Liver (tissue), 9 donors: ENCODE measurements around the gene TPBGL. TPM values are rescaled to one million over a fixed set of nuclear protein-coding genes. Genes with fewer than 3 reads are reported as not detected.
A peak's percentile ranks its signal among the peaks of the same experiment; 100 is the strongest.

Experiments
- DNase-seq: peaks from one replicate; pipeline ENCODE4 v3.0.0-alpha.2; 2017; ENCODE audit warnings: low spot score
- H3K27ac ChIP-seq, 2 donors: one replicate each; pipeline ENCODE4 v1.7.0; 2013; ENCODE audit warnings: inconsistent platforms in 2 of 2, low read length in 2 of 2, control low read depth in 1 of 2, low read depth in 1 of 2, mild to moderate bottlenecking in 1 of 2
- H3K27me3 ChIP-seq, 4 donors: one replicate each; pipeline versions ENCODE4 v1.6.1 to v1.7.0; 2013; ENCODE audit warnings: low read length in 3 of 4, inconsistent platforms in 1 of 4, mild to moderate bottlenecking in 1 of 4, moderate library complexity in 1 of 4; ENCODE audit not compliant: control insufficient read depth in 4 of 4, insufficient read depth in 4 of 4
- H3K36me3 ChIP-seq, 4 donors: one replicate each; pipeline versions ENCODE4 v1.6.1 to v1.7.0; 2013; ENCODE audit warnings: low read length in 3 of 4, mild to moderate bottlenecking in 3 of 4, low read depth in 1 of 4, moderate library complexity in 1 of 4; ENCODE audit not compliant: control insufficient read depth in 4 of 4, insufficient read depth in 3 of 4
- H3K4me1 ChIP-seq, 4 donors: one replicate each; pipeline versions ENCODE4 v1.6.1 to v1.7.0; 2013; ENCODE audit warnings: low read length in 3 of 4, mild to moderate bottlenecking in 3 of 4, moderate library complexity in 1 of 4; ENCODE audit not compliant: control insufficient read depth in 4 of 4, insufficient read depth in 4 of 4
- H3K4me3 ChIP-seq, 3 donors: one replicate each; pipeline versions ENCODE4 v1.6.1 to v1.7.0; 2013; ENCODE audit warnings: low read length in 3 of 3, control low read depth in 1 of 3, low read depth in 1 of 3, mild to moderate bottlenecking in 1 of 3
- H3K9ac ChIP-seq, 2 donors: one replicate each; pipeline ENCODE4 v1.7.0; 2013; ENCODE audit warnings: low read length in 2 of 2, mild to moderate bottlenecking in 2 of 2, moderate library complexity in 2 of 2, control low read depth in 1 of 2, low read depth in 1 of 2
- H3K9me3 ChIP-seq, 4 donors: one replicate each; pipeline versions ENCODE4 v1.6.1 to v1.7.0; 2013; ENCODE audit warnings: low read length in 3 of 4; ENCODE audit not compliant: control insufficient read depth in 4 of 4
- FOXA2 ChIP-seq: IDR thresholded peaks from 2 replicates; pipeline ENCODE4 v1.6.1; 2016; ENCODE audit warnings: antibody characterized with exemption
- HNF4G ChIP-seq: IDR thresholded peaks from 2 replicates; pipeline ENCODE4 v1.6.1; 2016; ENCODE audit warnings: antibody characterized with exemption
- NR2F2 ChIP-seq: IDR thresholded peaks from 2 replicates; pipeline ENCODE4 v1.6.1; 2016; ENCODE audit warnings: antibody characterized with exemption
- RXRA ChIP-seq, 2 donors: IDR thresholded peaks; 2 replicates each; pipeline ENCODE4 v1.6.1; 2017 to 2018; ENCODE audit warnings: antibody characterized with exemption in 2 of 2, mild to moderate bottlenecking in 1 of 2
- SP1 ChIP-seq: IDR thresholded peaks from 2 replicates; pipeline ENCODE4 v1.6.1; 2018; ENCODE audit warnings: antibody characterized with exemption, mild to moderate bottlenecking
- WGBS: extraction: QIAGEN DNeasy Blood & Tissue Kit; methylation state at CpG from one replicate; pipeline ENCODE4 v1.1.7; 2013; 5-methylcytosine and 5-hydroxymethylcytosine counted together
- polyA plus RNA-seq, 2 donors: library from polyadenylated mRNA; stranded (reverse) in 1 of 2; unstranded in 1 of 2; fragments of 200-250 nt in 1 of 2; fragments of >200 nt in 1 of 2; fragmentation: Nextera tagmentation in 1 of 2; extraction: Ambion mirVana in 1 of 2; gene quantifications; one replicate each; pipeline versions ENCODE4 v1.2.1 to v1.2.3, GENCODE V29; 2013 to 2015
- total RNA-seq, 2 donors: library from RNA; depleted of rRNA; stranded (reverse); fragments of >200 nt; gene quantifications; one replicate each; pipeline ENCODE4 v1.2.3, GENCODE V29; 2014
- TF ChIP-seq, protein P1 (sequence below): IDR thresholded peaks from 2 replicates; pipeline ENCODE4 v1.6.1; 2016; ENCODE audit warnings: antibody characterized with exemption
- TF ChIP-seq, protein P2 (sequence below): IDR thresholded peaks from 2 replicates; pipeline ENCODE4 v1.6.1; 2016; ENCODE audit warnings: antibody characterized with exemption, mild to moderate bottlenecking
- donor health status: healthy.
- donor health status: healthy.
- donor health status: healthy.
- donor health status: healthy.
- donor health status: healthy.

TPBGL gene
- total and polyA plus RNA-seq, 4 donors: 0.05 TPM; not detected in 3

DNA sequence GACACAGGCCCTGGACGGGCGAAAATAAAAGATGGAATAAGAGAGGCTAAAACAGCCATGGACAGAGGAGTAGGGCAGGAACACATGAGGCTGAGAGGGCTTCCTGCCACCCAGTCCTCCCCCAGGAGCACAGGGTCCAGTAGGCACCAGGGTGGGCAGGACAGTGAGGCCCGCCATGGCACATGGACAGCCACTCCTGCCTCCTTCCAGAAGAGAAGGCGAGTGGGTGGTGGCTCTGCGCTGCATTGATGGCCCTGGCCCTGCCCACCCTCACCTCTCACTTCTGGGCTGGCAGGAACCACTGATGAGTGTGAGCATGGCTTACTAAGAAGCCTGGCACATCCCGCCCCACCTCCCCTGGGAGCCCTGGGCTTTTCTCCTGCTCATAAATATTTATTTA is 51.2 kb downstream of the TPBGL start (continued):
- TF ChIP-seq SP1: no peak
- TF ChIP-seq FOXA2: no peak
- TF ChIP-seq, protein P1, sequence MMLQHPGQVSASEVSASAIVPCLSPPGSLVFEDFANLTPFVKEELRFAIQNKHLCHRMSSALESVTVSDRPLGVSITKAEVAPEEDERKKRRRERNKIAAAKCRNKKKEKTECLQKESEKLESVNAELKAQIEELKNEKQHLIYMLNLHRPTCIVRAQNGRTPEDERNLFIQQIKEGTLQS: no peak
- no peak for TF ChIP-seq HNF4G
- TF ChIP-seq RXRA (IDR thresholded peaks at IDR 0.05): no peak

DNA sequence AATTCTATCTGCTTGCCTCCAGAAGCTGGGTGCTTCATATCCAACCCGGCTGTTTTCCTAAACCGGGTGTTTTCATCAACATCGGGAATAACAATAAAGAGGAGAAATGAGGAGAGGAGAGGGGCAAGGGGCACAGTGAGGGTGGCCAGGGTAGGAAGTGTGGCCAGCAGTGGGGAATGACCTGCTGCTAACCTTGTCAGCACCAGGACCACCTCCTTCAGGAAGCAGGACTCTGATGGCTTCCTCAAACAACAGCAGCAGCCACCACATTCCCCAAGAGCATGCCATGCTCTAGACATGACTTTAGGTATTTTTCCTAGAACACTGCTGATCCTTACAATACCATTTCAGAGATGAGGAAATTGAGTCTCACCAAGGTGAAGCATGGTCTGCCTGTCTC is 52.4 kb downstream of the TPBGL start:
- Histone ChIP-seq H3K9ac (no peak overlapping the region), H3K4me3 (no peak overlapping the region), H3K36me3 (no peaks in the 10 kb centered on the region), H3K27me3 (no peaks in the 10 kb centered on the region), H3K9me3 (no peaks in the 10 kb centered on the region), H3K4me1 (peaks cover 0 to 4% (median 0%) of the 10 kb centered on the region in 4 donors), H3K27ac (no peak overlapping the region)
- TF ChIP-seq NR2F2: peak; percentile 49
- TF ChIP-seq, protein P2, sequence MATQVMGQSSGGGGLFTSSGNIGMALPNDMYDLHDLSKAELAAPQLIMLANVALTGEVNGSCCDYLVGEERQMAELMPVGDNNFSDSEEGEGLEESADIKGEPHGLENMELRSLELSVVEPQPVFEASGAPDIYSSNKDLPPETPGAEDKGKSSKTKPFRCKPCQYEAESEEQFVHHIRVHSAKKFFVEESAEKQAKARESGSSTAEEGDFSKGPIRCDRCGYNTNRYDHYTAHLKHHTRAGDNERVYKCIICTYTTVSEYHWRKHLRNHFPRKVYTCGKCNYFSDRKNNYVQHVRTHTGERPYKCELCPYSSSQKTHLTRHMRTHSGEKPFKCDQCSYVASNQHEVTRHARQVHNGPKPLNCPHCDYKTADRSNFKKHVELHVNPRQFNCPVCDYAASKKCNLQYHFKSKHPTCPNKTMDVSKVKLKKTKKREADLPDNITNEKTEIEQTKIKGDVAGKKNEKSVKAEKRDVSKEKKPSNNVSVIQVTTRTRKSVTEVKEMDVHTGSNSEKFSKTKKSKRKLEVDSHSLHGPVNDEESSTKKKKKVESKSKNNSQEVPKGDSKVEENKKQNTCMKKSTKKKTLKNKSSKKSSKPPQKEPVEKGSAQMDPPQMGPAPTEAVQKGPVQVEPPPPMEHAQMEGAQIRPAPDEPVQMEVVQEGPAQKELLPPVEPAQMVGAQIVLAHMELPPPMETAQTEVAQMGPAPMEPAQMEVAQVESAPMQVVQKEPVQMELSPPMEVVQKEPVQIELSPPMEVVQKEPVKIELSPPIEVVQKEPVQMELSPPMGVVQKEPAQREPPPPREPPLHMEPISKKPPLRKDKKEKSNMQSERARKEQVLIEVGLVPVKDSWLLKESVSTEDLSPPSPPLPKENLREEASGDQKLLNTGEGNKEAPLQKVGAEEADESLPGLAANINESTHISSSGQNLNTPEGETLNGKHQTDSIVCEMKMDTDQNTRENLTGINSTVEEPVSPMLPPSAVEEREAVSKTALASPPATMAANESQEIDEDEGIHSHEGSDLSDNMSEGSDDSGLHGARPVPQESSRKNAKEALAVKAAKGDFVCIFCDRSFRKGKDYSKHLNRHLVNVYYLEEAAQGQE: no peak
- 78% methylated on average over 3 of the region's 3 CpGs for WGBS
- no peak for DNase-seq

Other genes starting within 250 kb of the TPBGL start
- not detected for gene OR2AT4, start 143.9 kb upstream of the TPBGL start, total RNA-seq
- not detected for gene OR2AT4, start 143.9 kb upstream of the TPBGL start, polyA plus RNA-seq
- 100 to 1,000 TPM in 1 of 2 donors, 10 to 100 TPM in 1; 92.1 to 184 TPM for gene SLCO2B1, start 89.7 kb upstream of the TPBGL start, total RNA-seq
- 100 to 1,000 TPM in 1 of 2 donors, 10 to 100 TPM in 1; 52.7 to 179 TPM for gene SLCO2B1, start 89.7 kb upstream of the TPBGL start, polyA plus RNA-seq
- 10 to 100 TPM; 19.3 to 21.2 TPM for gene ARRB1, start 110.9 kb downstream of the TPBGL start, total RNA-seq
- 1 to 10 TPM; 3.3 to 5.7 TPM for gene ARRB1, start 110.9 kb downstream of the TPBGL start, polyA plus RNA-seq
- gene RPS3, start 158.7 kb downstream of the TPBGL start, total RNA-seq: 1,000 to 10,000 TPM in 1 of 2 donors, 100 to 1,000 TPM in 1; 289 to 1,115 TPM
- gene RPS3, start 158.7 kb downstream of the TPBGL start, polyA plus RNA-seq: 100 to 1,000 TPM; 365 to 620 TPM
- gene KLHL35, start 192.4 kb downstream of the TPBGL start, total RNA-seq: under 1 TPM in 1 of 2 donors, not detected in 1; 0.42 TPM
- gene KLHL35, start 192.4 kb downstream of the TPBGL start, polyA plus RNA-seq: under 1 TPM; 0.07 to 0.15 TPM